HEK293 (cell line): ENCODE data around the gene GPR82.

Source experiments
- BCL11A ChIP-seq: fragments of 450-650 bp; formaldehyde crosslinking; IDR thresholded peaks from 2 replicates; pipeline ENCODE4 v1.5.1; 2016; ENCODE audit warnings: low read depth, missing biosample characterization, missing genetic modification characterization
- CTCF ChIP-seq: fragments of 450-650 bp; formaldehyde crosslinking; IDR thresholded peaks from 2 replicates; pipeline ENCODE4 v1.5.1; 2016; ENCODE audit warnings: missing biosample characterization, missing genetic modification characterization
- EGR2 ChIP-seq: fragments of 450-650 bp; formaldehyde crosslinking; IDR thresholded peaks from 2 replicates; pipeline ENCODE4 v1.5.1; 2016; ENCODE audit warnings: low read depth, missing biosample characterization, missing genetic modification characterization
- REST ChIP-seq: fragments of 450-650 bp; formaldehyde crosslinking; IDR thresholded peaks from 2 replicates; pipeline ENCODE4 v1.5.1; 2016; ENCODE audit warnings: missing biosample characterization, missing genetic modification characterization
- TCF7L2 ChIP-seq: IDR thresholded peaks from 2 replicates; pipeline ENCODE4 v1.6.1; 2011; ENCODE audit warnings: low read depth, mild to moderate bottlenecking, inconsistent platforms, low read length, moderate library complexity, borderline replicate concordance
- ZBTB26 ChIP-seq: fragments of 450-650 bp; formaldehyde crosslinking; optimal IDR thresholded peaks from 2 replicates; pipeline ENCODE3; 2016; ENCODE audit warnings: missing biosample characterization, mild to moderate bottlenecking, missing genetic modification characterization
- ZBTB8A ChIP-seq: fragments of 450-650 bp; formaldehyde crosslinking; IDR thresholded peaks from 2 replicates; pipeline ENCODE4 v1.5.1; 2016; ENCODE audit warnings: missing biosample characterization, missing genetic modification characterization
- ZNF223 ChIP-seq: fragments of 450-650 bp; formaldehyde crosslinking; IDR thresholded peaks from 2 replicates; pipeline ENCODE4 v1.5.1; 2016; ENCODE audit warnings: missing biosample characterization, missing genetic modification characterization
- ZNF24 ChIP-seq: fragments of 450-650 bp; formaldehyde crosslinking; IDR thresholded peaks from 2 replicates; pipeline ENCODE4 v1.5.1; 2016; ENCODE audit warnings: missing biosample characterization, missing genetic modification characterization
- ZNF37A ChIP-seq: fragments of 450-650 bp; IDR thresholded peaks from 2 replicates; pipeline ENCODE4 v1.5.1; 2018; ENCODE audit warnings: missing biosample characterization, missing genetic modification characterization
- ZNF501 ChIP-seq: fragments of 450-650 bp; formaldehyde crosslinking; IDR thresholded peaks from 2 replicates; pipeline ENCODE4 v1.5.1; 2016; ENCODE audit warnings: missing biosample characterization, missing genetic modification characterization
- ZNF610 ChIP-seq: fragments of 450-650 bp; formaldehyde crosslinking; IDR thresholded peaks from 2 replicates; pipeline ENCODE4 v1.5.1; 2016; ENCODE audit warnings: missing biosample characterization, missing genetic modification characterization, borderline replicate concordance
- ZNF785 ChIP-seq: fragments of 450-650 bp; formaldehyde crosslinking; IDR thresholded peaks from 2 replicates; pipeline ENCODE4 v1.5.1; 2016; ENCODE audit warnings: missing biosample characterization, missing genetic modification characterization

DNA sequence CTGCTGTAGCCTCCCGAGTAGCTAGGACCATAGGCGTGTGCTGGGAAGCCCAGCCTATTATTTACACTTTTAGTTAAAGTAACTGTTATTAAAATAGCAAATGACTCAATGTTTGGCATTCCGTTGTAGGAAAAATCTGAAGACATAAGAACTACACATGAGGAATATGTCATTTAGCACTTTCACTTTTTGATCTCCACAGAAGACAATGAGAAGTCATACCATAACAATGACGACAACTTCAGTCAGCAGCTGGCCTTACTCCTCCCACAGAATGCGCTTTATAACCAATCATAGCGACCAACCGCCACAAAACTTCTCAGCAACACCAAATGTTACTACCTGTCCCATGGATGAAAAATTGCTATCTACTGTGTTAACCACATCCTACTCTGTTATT, 28.6 kb upstream of the GPR82 start:
- TF ChIP-seq CTCF (tag by site-specific recombination) (no peak), ZNF501 (tag by site-specific recombination) (no peak), ZNF24 (tag by site-specific recombination) (no peak), EGR2 (tag by site-specific recombination) (no peak), TCF7L2 (no peak), ZNF610 (tag by site-specific recombination) (no peak), ZNF223 (tag by site-specific recombination) (no peak), ZNF785 (tag by site-specific recombination) (no peak), BCL11A (tag by site-specific recombination) (no peak), ZBTB8A (tag by site-specific recombination) (no peak), REST (tag by site-specific recombination) (no peak), ZBTB26 (no peak), ZNF37A (tag by site-specific recombination) (no peak)
